Astrocyte (in vitro differentiated cells and primary cell): Measurements from ENCODE around the gene MCTP2. TPM values are rescaled to one million over a fixed set of nuclear protein-coding genes. Genes with fewer than 3 reads are reported as not detected.

Experiments used
- DNase-seq: peaks from one replicate; pipeline ENCODE4 v3.0.0-alpha.2; 2010; ENCODE audit warnings: low read depth
- FAIRE-seq: peaks from 2 replicates; lab custom pipeline; 2011; peaks lifted over from hg19 to GRCh38; lab: Jason Lieb, UNC
- H2AFZ ChIP-seq: 2 replicates; pipeline ENCODE4 v1.6.0; 2012; ENCODE audit warnings: low read depth, low read length, inconsistent platforms
- H3K27ac ChIP-seq: 2 replicates; pipeline ENCODE4 v1.5.1; 2011; ENCODE audit warnings: low read depth, low read length, inconsistent platforms
- H3K27me3 ChIP-seq: 2 replicates; pipeline ENCODE4 v1.6.0; 2011; ENCODE audit warnings: low read length, inconsistent platforms; ENCODE audit not compliant: insufficient read depth
- H3K36me3 ChIP-seq: 2 replicates; pipeline ENCODE4 v1.5.1; 2011; ENCODE audit warnings: low read length, inconsistent platforms; ENCODE audit not compliant: insufficient read depth
- H3K4me1 ChIP-seq: 2 replicates; pipeline ENCODE4 v1.5.1; 2011; ENCODE audit warnings: low read length, inconsistent platforms; ENCODE audit not compliant: insufficient read depth
- H3K4me2 ChIP-seq: 2 replicates; pipeline ENCODE4 v1.6.0; 2012; ENCODE audit warnings: low read length, inconsistent platforms
- H3K4me3 ChIP-seq: 2 replicates; pipeline ENCODE4 v1.5.1; 2011; ENCODE audit warnings: low read depth, mild to moderate bottlenecking, low read length, inconsistent platforms; ENCODE audit not compliant: insufficient read depth
- H3K79me2 ChIP-seq: 2 replicates; pipeline ENCODE4 v1.6.0; 2012; ENCODE audit warnings: mild to moderate bottlenecking, low read length, inconsistent platforms; ENCODE audit not compliant: insufficient read depth
- H3K9ac ChIP-seq: 2 replicates; pipeline ENCODE4 v1.6.0; 2012; ENCODE audit warnings: mild to moderate bottlenecking, low read length, inconsistent platforms
- H3K9me3 ChIP-seq: 2 replicates; pipeline ENCODE4 v1.5.1; 2012; ENCODE audit warnings: low read depth, mild to moderate bottlenecking, low read length, inconsistent platforms; ENCODE audit not compliant: insufficient read depth
- H4K20me1 ChIP-seq: 2 replicates; pipeline ENCODE4 v1.6.0; 2012; ENCODE audit warnings: low read length, inconsistent platforms; ENCODE audit not compliant: insufficient read depth
- H3K27ac Mint-ChIP-seq: one replicate; pipeline ENCODE4 v1.8.0; 2021; ENCODE audit warnings: mild to moderate bottlenecking, mixed read lengths; ENCODE audit not compliant: unreplicated experiment
- H3K27me3 Mint-ChIP-seq: one replicate; pipeline ENCODE4 v1.8.0; 2021; ENCODE audit warnings: low read depth, mixed read lengths; ENCODE audit not compliant: unreplicated experiment
- H3K36me3 Mint-ChIP-seq: one replicate; pipeline ENCODE4 v1.8.0; 2021; ENCODE audit warnings: low read depth, mixed read lengths; ENCODE audit not compliant: unreplicated experiment
- H3K4me1 Mint-ChIP-seq: one replicate; pipeline ENCODE4 v1.8.0; 2021; ENCODE audit warnings: low read depth, mixed read lengths; ENCODE audit not compliant: unreplicated experiment
- H3K4me3 Mint-ChIP-seq: one replicate; pipeline ENCODE4 v1.8.0; 2021; ENCODE audit warnings: mild to moderate bottlenecking, moderate library complexity, mixed read lengths; ENCODE audit not compliant: unreplicated experiment
- H3K9me3 Mint-ChIP-seq: one replicate; pipeline ENCODE4 v1.8.0; 2021; ENCODE audit warnings: mild to moderate bottlenecking, mixed read lengths; ENCODE audit not compliant: unreplicated experiment
- EZH2 ChIP-seq: IDR thresholded peaks from 2 replicates; pipeline ENCODE4 v1.6.1; 2012; ENCODE audit warnings: mild to moderate bottlenecking, low read length, inconsistent platforms; ENCODE audit not compliant: insufficient read depth
- total RNA-seq: library from RNA; stranded (reverse); gene quantifications from 2 replicates; pipeline ENCODE4 v1.2.1, GENCODE V29; 2021
- TF ChIP-seq, protein P1 (sequence below): IDR thresholded peaks from 2 replicates; pipeline ENCODE4 v1.5.1; 2011; ENCODE audit warnings: low read depth, mild to moderate bottlenecking, inconsistent platforms, low read length, moderate library complexity; ENCODE audit not compliant: insufficient read depth

MCTP2 gene
- total RNA-seq, 1 donor from 2014 or later = 2.6 TPM

DNA sequence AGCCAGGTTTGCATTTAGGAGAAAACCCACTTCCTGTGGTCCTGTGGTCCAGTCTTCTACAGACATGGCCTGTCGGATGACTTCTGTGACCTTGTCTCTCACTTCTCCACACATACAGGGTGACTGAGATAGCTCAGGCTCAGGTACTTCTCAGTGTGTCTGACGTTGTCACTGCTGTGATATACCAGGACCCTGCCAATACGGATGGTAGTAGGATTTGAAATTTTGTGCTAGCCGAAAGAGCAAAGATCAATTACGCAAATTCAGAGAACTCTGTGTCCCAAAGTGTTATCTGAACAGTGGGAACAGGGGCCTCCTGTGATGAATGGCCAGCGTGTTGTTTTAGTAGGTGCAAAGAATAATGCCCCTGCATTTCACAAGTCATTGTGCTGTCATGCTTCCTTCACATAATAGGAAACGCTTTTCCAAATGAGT is 128.9 kb downstream of the MCTP2 start:
- Mint-ChIP-seq H3K27me3 (peaks cover 3% of the 10 kb centered on the region), H3K9me3 (no peaks in the 10 kb centered on the region), H3K4me1 (no peaks in the 10 kb centered on the region), H3K36me3 (no peaks in the 10 kb centered on the region), H3K4me3 (no peak overlapping the region), H3K27ac (no peak overlapping the region)
- DNase-seq (no peak), FAIRE-seq (no peak)
- Histone ChIP-seq H3K4me3 (no peak overlapping the region), H3K36me3 (no peaks in the 10 kb centered on the region), H3K79me2 (no peaks in the 10 kb centered on the region), H3K9ac (no peak overlapping the region), H4K20me1 (no peaks in the 10 kb centered on the region), H3K27ac (no peak overlapping the region), H3K9me3 (no peaks in the 10 kb centered on the region), H2AFZ (no peak overlapping the region), H3K27me3 (peaks cover 2% of the 10 kb centered on the region), H3K4me1 (no peaks in the 10 kb centered on the region), H3K4me2 (no peak overlapping the region)
- TF ChIP-seq, protein P1, sequence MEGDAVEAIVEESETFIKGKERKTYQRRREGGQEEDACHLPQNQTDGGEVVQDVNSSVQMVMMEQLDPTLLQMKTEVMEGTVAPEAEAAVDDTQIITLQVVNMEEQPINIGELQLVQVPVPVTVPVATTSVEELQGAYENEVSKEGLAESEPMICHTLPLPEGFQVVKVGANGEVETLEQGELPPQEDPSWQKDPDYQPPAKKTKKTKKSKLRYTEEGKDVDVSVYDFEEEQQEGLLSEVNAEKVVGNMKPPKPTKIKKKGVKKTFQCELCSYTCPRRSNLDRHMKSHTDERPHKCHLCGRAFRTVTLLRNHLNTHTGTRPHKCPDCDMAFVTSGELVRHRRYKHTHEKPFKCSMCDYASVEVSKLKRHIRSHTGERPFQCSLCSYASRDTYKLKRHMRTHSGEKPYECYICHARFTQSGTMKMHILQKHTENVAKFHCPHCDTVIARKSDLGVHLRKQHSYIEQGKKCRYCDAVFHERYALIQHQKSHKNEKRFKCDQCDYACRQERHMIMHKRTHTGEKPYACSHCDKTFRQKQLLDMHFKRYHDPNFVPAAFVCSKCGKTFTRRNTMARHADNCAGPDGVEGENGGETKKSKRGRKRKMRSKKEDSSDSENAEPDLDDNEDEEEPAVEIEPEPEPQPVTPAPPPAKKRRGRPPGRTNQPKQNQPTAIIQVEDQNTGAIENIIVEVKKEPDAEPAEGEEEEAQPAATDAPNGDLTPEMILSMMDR = no peak
- TF ChIP-seq EZH2 = no peak

DNA sequence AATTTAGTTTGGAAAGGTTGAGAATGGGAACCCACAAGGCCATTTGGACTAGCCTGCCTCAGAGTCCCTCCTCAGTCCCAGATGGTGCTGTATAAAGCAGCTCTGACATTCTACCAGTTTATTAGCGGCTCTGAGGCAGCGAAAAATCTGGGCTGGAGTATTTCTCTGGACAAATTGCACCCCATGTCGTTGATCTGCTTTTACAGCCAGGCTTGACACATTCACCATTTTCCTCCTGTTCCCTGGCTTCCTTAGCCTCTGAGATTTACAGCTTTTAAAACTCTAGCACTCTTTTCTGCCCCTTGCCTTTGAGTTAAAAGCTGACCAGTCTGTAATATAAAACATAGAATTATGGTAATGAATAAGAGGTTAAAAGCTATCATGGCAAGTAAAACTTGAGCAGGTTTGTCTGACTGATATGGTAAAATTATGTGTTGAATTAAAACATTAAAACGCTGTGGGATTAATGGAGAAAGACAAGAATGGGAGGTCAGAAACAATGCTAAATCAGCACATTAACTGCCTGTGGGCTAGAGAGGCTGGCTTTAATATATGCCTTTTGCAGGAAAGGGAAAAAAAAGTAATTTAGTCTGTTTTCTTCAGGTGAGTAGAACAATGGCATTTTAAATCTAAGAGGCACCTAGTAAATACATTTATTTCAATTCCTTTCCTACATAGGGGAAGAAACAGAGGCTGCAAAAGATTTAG is 131.2 kb downstream of the MCTP2 start:
- H3K36me3 Mint-ChIP-seq = no peaks in the 10 kb centered on the region
- H4K20me1 ChIP-seq = no peaks in the 10 kb centered on the region
- no peaks in the 10 kb centered on the region for H3K9me3 ChIP-seq
- H3K27me3 ChIP-seq = peaks cover 2% of the 10 kb centered on the region
- no peak overlapping the region for H3K27ac ChIP-seq
- H2AFZ ChIP-seq = no peak overlapping the region
- H3K36me3 ChIP-seq = no peaks in the 10 kb centered on the region
- no peak overlapping the region for H3K4me2 ChIP-seq
- FAIRE-seq (no peak), DNase-seq (no peak)
- no peaks in the 10 kb centered on the region for H3K9me3 Mint-ChIP-seq
- H3K79me2 ChIP-seq = no peaks in the 10 kb centered on the region
- peaks cover 3% of the 10 kb centered on the region for H3K4me1 Mint-ChIP-seq
- no peaks in the 10 kb centered on the region for H3K4me1 ChIP-seq
- TF ChIP-seq, protein P1 = no peak
- TF ChIP-seq EZH2 = no peak
- peaks cover 3% of the 10 kb centered on the region for H3K27me3 Mint-ChIP-seq
- H3K27ac Mint-ChIP-seq = no peak overlapping the region
- H3K4me3 ChIP-seq = no peak overlapping the region
- no peak overlapping the region for H3K4me3 Mint-ChIP-seq
- H3K9ac ChIP-seq = no peak overlapping the region

DNA sequence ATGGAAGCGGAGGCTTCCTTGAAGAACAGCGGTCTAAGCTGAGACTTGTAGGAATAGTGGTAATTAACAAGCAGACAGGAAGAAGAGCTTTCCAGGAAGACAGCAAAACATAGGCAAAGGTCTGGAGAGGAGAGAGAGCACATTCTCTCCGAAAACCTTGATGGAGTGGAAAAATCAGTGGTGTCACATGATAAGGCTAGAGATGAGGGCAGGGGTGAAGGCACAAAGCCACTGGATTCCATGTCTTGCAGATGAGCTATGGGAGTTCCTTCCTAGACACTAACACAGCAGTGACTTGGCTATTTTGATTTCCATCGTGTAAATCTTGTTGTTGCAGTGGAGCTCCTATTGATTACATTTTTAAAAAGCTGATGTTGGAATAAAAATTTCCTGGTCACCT is 132.0 kb downstream of the MCTP2 start:
- Histone ChIP-seq H3K36me3 (no peaks in the 10 kb centered on the region), H3K27ac (no peak overlapping the region), H3K4me1 (no peaks in the 10 kb centered on the region), H4K20me1 (no peaks in the 10 kb centered on the region), H3K27me3 (peaks cover 2% of the 10 kb centered on the region), H3K9ac (no peak overlapping the region), H2AFZ (no peak overlapping the region), H3K4me2 (no peak overlapping the region), H3K4me3 (no peak overlapping the region), H3K79me2 (no peaks in the 10 kb centered on the region), H3K9me3 (no peaks in the 10 kb centered on the region)
- no peaks in the 10 kb centered on the region for H3K36me3 Mint-ChIP-seq
- TF ChIP-seq EZH2 = no peak
- TF ChIP-seq, protein P1 = no peak
- H3K4me3 Mint-ChIP-seq = no peak overlapping the region
- H3K9me3 Mint-ChIP-seq = no peaks in the 10 kb centered on the region
- FAIRE-seq (no peak), DNase-seq (no peak)
- peaks cover 3% of the 10 kb centered on the region for H3K27me3 Mint-ChIP-seq
- peaks cover 3% of the 10 kb centered on the region for H3K4me1 Mint-ChIP-seq
- H3K27ac Mint-ChIP-seq = no peak overlapping the region
